Measurements from ENCODE around the gene LAMTOR4.
A peak's percentile ranks its signal among the peaks of the same experiment; 100 is the strongest.
"Not testable (repeated sequence)": the region's sequence is repeated elsewhere in the genome, so short reads cannot be mapped to it uniquely, and the experiment has no call there.

LAMTOR4 gene

DNA sequence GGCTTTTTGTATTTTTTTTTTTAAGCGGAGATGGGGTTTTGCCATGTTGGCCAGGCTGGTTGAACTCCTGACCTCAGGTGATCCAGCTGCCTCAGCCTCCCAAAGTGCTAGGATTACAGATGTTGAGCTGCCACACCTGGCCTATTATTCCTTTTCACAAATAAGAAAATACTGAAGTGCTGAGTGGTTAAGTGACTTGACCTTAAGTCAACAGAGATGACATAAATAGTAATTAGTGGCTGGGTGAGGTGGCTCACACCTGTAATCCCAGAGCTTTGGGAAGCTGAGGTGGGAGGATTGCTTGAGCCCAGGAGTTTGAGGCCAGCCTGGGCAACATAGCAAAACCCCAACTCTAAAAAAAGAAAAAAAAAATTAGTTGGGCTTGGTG lies 18.5 kb upstream of the LAMTOR4 start:
- H3K9ac ChIP-seq (ENCODE audit: low read depth, low read length); H3K4me1 ChIP-seq (ENCODE audit: insufficient read depth, low read length); H3K9me3 ChIP-seq (ENCODE audit: control insufficient read depth, insufficient read depth, low read length); H3K36me3 ChIP-seq (ENCODE audit: insufficient read depth, low read length): not testable (repeated sequence)

DNA sequence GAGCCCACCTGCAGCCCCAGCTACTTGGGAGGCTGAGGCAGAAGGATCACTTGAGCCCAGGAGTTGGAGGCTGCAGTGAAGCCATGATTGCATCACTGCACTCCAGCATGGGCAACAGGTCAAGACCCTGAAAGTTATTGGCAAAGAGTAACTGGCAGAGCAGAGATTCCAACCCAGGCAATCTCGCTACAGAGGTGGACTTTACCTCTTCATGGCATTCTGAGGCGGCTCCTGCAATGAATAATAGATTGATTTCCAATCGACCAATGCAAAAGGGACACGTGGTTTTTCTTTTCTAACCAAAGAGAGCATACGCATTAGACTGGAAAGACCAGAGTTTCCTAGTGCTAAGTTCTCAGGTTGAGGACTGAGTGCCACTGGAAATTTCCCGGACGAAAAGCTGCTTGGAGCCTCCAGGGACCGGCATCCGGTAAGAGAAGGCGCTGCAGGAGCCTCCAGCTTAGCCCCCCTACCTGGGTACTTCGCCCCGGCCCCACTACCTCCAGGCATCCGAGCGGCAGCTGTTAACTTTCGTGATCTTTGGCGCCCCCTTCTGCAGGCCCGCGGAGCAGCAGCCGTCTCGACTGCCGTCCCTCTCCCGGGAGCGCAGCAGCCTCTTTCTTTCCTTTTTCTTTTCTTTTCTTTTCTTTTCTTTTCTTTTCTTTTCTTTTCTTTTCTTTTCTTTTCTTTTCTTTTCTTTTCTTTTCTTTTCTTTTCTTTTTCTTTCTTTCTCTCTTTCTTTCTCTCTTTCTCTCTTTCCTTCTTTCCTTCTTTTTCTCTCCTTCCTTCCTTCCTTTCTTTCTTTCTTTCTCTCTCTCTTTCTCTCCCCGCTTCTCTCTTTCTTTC lies 17.9 kb upstream of the LAMTOR4 start:
- Histone ChIP-seq H3K9ac (ENCODE audit: low read depth, low read length) (peak overlapping the region; percentile 14; the same call in 1 of the 2 replicates), H3K4me1 (ENCODE audit: insufficient read depth, low read length) (0 out of 2 replicates have a peak, but pooled peaks cover 7% of the 10 kb centered on the region), H3K9me3 (ENCODE audit: control insufficient read depth, insufficient read depth, low read length) (no peaks in the 10 kb centered on the region), H3K36me3 (ENCODE audit: insufficient read depth, low read length) (no peaks in the 10 kb centered on the region)

DNA sequence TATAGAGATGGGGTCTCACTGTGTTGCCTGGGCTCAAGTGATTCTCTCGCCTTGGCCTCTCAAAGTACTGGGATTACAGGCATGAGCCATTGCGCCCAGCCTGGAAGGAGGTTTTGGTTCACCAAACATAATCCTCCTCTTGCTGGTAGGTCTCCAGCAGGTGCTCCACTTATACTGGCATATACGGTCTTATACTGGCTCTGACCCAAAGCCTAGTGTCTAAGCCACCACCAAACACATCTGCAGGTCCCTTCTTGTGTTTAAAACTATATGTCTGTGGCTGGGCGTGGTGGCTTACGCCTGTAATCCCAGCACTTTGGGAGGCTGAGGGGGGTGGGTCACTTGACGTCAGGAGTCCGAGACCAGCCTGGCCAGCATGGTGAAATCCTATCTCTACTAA lies 16.6 kb upstream of the LAMTOR4 start:
- Histone ChIP-seq H3K4me1 (ENCODE audit: insufficient read depth, low read length) (0 out of 2 replicates have a peak, but pooled peaks cover 7% of the 10 kb centered on the region), H3K9me3 (ENCODE audit: control insufficient read depth, insufficient read depth, low read length) (no peaks in the 10 kb centered on the region), H3K9ac (ENCODE audit: low read depth, low read length) (no peak overlapping the region), H3K36me3 (ENCODE audit: insufficient read depth, low read length) (no peaks in the 10 kb centered on the region)

DNA sequence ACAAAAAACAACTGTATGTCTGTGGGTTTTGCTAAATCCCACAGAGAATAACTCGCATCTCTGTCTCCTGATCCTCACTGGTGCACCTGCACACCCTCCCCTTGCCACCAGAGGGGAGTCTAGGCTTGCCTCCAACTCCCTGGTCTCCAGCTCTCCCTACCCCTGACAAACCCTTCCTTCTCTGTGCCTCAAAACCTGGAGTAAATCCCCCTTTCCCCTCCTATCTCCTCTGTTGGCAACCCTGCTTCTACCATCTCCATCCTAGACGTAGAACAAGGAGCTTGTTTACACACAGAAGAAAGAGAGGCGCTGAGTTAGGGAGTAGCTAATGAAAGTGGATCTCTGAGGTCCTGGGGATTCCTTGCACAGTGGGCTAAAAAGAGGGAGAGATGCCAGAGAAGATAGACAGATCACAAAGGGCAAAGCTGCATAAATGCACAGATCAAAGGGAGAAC lies 16.0 kb upstream of the LAMTOR4 start:
- 0 out of 2 replicates have a peak, but pooled peaks cover 7% of the 10 kb centered on the region for H3K4me1 ChIP-seq (ENCODE audit: insufficient read depth, low read length)
- no peaks in the 10 kb centered on the region for H3K36me3 ChIP-seq (ENCODE audit: insufficient read depth, low read length)
- H3K9ac ChIP-seq (ENCODE audit: low read depth, low read length): no peak overlapping the region
- no peaks in the 10 kb centered on the region for H3K9me3 ChIP-seq (ENCODE audit: control insufficient read depth, insufficient read depth, low read length)

DNA sequence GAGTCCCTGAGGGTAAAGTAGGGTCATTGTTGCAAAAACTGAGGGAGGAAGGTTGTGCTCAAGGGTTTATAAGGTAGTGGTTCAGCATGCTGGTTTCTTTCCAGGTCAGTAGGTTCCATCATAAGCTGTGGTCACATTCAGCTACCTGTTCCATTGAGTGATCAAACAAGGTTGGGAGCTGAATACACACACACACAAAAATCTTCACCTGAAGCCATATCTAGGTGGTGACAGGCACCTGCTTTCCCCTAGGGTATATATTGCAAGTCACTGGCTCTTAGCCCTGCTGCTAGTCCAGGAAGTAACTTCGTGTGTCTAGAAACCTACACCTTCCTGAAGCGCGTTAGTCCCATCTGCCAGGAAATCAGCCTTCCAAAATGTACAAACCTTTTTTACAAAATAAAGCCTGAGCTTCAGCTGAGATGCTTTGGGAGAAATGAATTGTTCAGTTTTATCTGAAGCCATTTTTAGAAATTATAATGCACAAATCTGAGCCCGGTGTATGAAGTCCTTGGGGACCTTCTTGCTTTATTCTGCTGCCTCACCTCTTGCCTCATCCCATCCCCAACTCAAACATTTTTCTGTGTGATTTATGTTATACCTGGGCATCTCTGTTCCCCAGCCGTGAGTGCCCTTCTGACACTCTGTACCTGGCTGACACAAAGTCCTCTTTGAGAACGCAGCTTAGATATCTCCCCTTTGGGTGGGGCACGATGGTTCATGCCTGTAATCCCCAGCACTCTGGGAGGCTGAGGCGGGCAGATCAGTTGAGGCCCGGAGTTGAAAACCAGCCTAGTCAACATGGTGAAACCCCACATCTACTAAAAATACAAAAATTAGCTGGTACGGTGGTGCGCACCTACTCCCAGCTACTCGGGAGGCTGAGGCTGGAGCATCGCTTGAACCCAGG lies 10.6 kb upstream of the LAMTOR4 start:
- no peak overlapping the region for H3K9ac ChIP-seq (ENCODE audit: low read depth, low read length)
- H3K9me3 ChIP-seq (ENCODE audit: control insufficient read depth, insufficient read depth, low read length): no peaks in the 10 kb centered on the region
- 0 out of 2 replicates have a peak, but pooled peaks cover under 1% of the 10 kb centered on the region for H3K4me1 ChIP-seq (ENCODE audit: insufficient read depth, low read length)
- H3K36me3 ChIP-seq (ENCODE audit: insufficient read depth, low read length): no peaks in the 10 kb centered on the region

DNA sequence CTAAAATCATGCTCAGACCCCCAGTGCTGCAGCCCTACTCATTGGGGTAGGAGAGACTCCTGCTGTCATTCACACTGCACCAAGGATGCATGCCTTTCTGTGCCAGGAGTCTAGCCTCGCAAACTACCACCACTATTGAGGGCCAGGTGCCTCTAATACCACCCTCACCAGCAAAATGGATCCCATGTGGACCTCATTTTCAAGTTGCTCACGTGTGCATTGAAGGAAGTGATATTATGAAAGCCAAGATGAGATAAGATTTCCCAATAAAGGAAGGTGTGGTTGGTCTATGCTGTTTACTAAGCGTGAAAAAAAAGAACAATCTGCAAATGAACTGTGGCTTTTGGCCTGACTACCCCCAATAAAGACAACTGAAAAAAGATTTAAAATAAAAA lies 7.2 kb upstream of the LAMTOR4 start:
- Histone ChIP-seq H3K4me1 (ENCODE audit: insufficient read depth, low read length) (no peaks in the 10 kb centered on the region), H3K9me3 (ENCODE audit: control insufficient read depth, insufficient read depth, low read length) (no peaks in the 10 kb centered on the region), H3K36me3 (ENCODE audit: insufficient read depth, low read length) (no peaks in the 10 kb centered on the region), H3K9ac (ENCODE audit: low read depth, low read length) (no peak overlapping the region)

DNA sequence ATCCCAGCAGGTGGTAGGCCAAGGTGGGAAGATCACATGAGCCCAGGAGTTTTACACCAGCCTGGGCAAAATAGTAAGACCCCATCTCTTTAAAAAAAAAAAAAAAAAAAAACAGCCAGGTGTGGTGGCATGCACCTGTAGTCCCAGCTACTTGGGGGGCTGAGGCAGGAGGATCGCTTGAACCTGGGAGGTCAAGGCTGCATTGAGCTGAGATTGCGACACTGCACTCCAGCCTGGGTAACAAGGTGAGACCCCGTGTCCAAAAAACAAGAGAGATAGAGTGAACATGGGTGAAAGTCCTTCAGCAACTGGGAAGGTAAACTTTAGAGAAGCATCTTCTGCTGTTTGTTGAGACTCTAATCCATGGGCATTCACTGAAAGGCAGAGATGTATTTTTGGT lies 6.3 kb upstream of the LAMTOR4 start:
- Histone ChIP-seq H3K4me1 (ENCODE audit: insufficient read depth, low read length) (no peaks in the 10 kb centered on the region), H3K9me3 (ENCODE audit: control insufficient read depth, insufficient read depth, low read length) (no peaks in the 10 kb centered on the region), H3K36me3 (ENCODE audit: insufficient read depth, low read length) (no peaks in the 10 kb centered on the region), H3K9ac (ENCODE audit: low read depth, low read length) (no peak overlapping the region)

DNA sequence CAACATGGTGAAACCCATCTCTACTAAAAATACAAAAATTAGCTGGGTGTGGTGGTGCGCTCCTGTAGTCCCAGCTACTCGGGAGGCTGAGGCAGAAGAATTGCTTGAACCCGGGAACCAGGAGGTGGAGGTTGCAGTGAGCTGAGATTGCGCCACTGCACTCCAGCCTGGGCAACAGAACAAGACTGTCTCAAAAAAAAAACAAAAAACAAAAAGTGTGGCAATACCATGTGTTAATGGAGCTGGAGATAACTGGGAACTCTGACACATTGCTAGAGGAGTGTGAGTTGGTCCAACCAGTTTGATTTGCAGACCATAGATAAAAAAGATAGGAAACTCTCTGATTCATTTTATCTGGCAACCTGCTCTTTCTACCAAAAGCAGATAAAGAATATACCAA lies 2.4 kb upstream of the LAMTOR4 start:
- H3K9ac ChIP-seq (ENCODE audit: low read depth, low read length); H3K9me3 ChIP-seq (ENCODE audit: control insufficient read depth, insufficient read depth, low read length); H3K36me3 ChIP-seq (ENCODE audit: insufficient read depth, low read length); H3K4me1 ChIP-seq (ENCODE audit: insufficient read depth, low read length): not testable (repeated sequence)

DNA sequence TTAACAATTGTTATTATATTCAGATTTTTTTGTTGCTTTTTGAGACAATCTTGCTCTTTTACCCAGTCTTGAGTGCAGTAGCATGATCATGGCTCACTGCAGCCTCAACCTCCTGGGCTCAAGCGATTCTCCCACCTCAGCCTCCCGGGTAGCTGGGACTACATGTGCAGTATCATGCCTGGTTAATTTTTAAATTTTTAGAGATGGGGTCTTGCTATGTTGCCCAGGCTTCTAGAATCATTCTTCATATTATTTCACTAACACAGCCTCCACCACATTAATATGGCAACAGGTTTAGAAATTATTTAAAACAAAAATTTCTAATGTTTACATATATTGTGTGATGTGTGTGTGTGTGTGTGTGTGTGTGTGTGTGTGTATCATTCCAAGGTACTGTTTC lies 1.4 kb upstream of the LAMTOR4 start:
- Histone ChIP-seq H3K9me3 (ENCODE audit: control insufficient read depth, insufficient read depth, low read length) (no peaks in the 10 kb centered on the region), H3K9ac (ENCODE audit: low read depth, low read length) (no peak overlapping the region; the same call in 1 of the 2 replicates), H3K4me1 (ENCODE audit: insufficient read depth, low read length) (no peaks in the 10 kb centered on the region), H3K36me3 (ENCODE audit: insufficient read depth, low read length) (peaks cover 2% of the 10 kb centered on the region; the same call in 1 of the 2 replicates)

DNA sequence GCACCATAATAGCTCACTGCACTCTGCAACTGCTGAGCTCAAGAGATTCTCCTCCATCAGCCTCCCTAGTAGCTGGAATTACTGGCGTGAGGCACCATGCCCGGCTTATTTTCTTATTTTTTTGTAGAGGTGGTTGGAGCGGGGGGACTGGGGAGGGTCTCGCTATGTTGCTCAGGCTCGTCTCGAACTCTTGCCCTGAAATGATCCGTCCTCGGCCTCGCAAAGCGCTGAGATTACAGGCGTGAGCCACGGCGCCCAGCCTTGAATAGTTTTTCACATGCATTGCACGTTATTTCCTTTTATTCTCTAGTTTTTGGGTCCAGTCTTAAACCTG lies 526 bp upstream of the LAMTOR4 start:
- peaks cover 5% of the 10 kb centered on the region; the same call in 1 of the 2 replicates for H3K36me3 ChIP-seq (ENCODE audit: insufficient read depth, low read length)
- H3K9me3 ChIP-seq (ENCODE audit: control insufficient read depth, insufficient read depth, low read length): no peaks in the 10 kb centered on the region
- H3K9ac ChIP-seq (ENCODE audit: low read depth, low read length): peak overlapping the region; percentile 44; the same call in 1 of the 2 replicates
- H3K4me1 ChIP-seq (ENCODE audit: insufficient read depth, low read length): no peaks in the 10 kb centered on the region

DNA sequence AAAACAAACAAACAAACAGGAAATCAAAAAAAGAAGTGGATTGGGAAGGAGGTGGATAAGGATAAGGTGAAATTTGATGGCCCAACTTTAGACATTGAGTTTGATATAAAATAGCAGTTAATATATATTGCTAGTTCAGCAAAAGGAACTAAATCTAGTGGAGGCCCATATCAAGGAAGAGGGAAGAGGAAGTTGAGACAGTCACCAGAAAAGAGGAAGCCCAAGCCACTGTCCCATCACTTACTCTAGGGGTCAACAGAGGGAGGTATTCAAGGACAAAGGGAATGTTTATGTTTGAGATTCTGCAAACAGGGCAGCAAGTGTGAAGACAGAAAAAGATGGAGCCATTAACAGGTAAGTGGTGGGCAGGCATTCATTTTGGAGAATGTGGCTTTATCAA lies 3.7 kb downstream of the LAMTOR4 start:
- Histone ChIP-seq H3K9ac (ENCODE audit: low read depth, low read length) (no peak overlapping the region), H3K4me1 (ENCODE audit: insufficient read depth, low read length) (peaks cover 7% of the 10 kb centered on the region; the same call in 1 of the 2 replicates), H3K36me3 (ENCODE audit: insufficient read depth, low read length) (peaks cover 18% of the 10 kb centered on the region), H3K9me3 (ENCODE audit: control insufficient read depth, insufficient read depth, low read length) (no peaks in the 10 kb centered on the region)

DNA sequence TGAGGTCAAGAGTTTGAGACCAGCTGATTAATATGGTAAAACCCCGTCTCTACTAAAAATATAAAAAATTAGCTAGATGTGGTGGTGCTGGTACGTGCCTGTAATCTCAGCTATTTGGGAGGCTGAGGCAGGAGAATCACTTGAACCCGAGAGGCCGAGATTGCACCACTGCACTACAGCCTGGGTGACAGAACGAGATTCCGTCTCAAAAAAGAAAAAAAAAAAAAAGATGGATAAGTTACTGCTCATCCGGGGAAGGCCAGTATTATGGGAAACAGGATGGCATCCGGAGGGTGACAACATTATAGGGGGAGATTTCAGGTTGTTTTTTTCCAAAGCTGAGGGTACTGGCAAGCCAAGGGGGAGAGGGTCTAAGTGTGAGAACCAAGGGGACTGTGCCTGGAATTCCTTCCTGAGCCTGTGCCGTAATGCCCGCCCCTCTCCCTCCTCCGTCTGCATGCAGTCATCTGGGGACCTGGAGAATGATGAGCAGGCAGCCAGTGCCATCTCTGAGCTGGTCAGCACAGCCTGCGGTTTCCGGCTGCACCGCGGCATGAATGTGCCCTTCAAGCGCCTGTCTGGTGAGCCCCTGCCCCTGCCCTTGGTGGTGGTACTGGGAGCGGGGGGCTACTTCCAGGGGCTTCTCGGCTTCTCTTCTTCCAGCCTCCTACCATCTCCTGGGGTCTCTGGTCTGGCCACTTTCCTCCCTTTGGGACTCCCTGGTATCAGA lies 4.4 kb downstream of the LAMTOR4 start:
- Histone ChIP-seq H3K9me3 (ENCODE audit: control insufficient read depth, insufficient read depth, low read length) (no peaks in the 10 kb centered on the region), H3K4me1 (ENCODE audit: insufficient read depth, low read length) (peaks cover 7% of the 10 kb centered on the region; the same call in 1 of the 2 replicates), H3K9ac (ENCODE audit: low read depth, low read length) (no peak overlapping the region), H3K36me3 (ENCODE audit: insufficient read depth, low read length) (peaks cover 18% of the 10 kb centered on the region)

DNA sequence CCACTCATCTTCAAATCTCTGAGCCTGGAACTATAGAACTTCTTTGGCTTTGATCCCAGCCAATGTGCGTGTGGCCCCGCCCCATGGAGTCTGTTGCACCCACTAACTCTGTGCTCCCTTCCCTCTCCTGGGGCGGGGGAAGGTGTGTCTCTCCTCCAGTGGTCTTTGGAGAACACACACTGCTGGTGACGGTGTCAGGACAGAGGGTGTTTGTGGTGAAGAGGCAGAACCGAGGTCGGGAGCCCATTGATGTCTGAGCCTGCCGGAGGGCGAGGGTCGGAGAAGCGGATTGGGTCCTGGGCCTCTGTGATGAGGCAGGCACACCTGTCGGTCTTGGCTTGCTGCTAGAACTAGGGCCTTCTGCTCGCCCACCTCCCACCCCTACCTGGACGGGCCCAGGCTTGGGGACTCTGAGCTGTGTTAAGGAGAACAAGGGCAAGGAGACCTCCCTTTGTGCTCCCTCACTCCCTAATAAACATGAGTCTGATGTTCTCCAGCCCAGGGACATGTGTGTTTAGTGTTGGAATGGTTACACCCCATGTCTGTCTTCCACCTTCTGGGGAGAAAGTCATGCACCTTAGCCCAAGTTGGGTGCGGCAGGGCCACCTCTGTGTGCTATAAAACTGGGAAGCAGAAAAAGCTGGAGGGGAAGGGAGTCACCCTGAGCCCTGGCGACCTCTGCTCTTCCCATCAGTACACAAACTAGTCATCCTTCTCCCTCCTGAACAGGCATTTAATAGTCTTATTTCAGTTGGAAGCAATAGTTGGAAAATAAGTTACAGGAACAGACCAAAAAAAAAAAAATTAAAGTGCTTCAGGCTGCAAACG lies 5.2 kb downstream of the LAMTOR4 start:
- Histone ChIP-seq H3K4me1 (ENCODE audit: insufficient read depth, low read length) (peaks cover 7% of the 10 kb centered on the region; the same call in 1 of the 2 replicates), H3K9ac (ENCODE audit: low read depth, low read length) (no peak overlapping the region), H3K36me3 (ENCODE audit: insufficient read depth, low read length) (peaks cover 18% of the 10 kb centered on the region), H3K9me3 (ENCODE audit: control insufficient read depth, insufficient read depth, low read length) (no peaks in the 10 kb centered on the region)
